ENCODE measurements around the gene AQP9.

DNA sequence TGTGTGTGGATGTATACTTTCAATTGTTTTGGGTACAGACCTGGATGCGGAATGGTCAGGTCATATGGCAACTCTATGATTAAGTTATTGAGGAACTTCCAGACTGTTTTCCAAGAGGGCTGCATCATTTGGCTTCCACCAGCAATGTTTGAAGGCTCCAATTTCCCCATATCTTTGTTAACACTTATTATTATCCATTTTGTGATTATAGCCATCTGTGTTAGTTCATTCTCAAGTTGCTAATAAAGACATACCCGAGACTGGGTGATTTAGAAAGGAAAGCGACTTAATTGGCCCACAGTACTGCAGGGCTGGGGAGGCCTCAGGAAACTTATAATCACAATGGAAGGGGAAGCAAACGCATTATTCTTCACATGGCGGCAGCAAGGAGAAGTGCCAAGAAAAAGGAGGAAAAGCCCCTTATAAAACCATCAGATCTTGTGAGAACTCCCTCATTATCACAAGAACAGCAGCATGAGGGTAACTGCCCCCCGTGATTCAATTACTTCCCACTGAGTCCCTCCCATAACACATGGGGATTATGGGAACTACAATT lies 41.6 kb upstream of the AQP9 start:
- TF ChIP-seq, protein P1, sequence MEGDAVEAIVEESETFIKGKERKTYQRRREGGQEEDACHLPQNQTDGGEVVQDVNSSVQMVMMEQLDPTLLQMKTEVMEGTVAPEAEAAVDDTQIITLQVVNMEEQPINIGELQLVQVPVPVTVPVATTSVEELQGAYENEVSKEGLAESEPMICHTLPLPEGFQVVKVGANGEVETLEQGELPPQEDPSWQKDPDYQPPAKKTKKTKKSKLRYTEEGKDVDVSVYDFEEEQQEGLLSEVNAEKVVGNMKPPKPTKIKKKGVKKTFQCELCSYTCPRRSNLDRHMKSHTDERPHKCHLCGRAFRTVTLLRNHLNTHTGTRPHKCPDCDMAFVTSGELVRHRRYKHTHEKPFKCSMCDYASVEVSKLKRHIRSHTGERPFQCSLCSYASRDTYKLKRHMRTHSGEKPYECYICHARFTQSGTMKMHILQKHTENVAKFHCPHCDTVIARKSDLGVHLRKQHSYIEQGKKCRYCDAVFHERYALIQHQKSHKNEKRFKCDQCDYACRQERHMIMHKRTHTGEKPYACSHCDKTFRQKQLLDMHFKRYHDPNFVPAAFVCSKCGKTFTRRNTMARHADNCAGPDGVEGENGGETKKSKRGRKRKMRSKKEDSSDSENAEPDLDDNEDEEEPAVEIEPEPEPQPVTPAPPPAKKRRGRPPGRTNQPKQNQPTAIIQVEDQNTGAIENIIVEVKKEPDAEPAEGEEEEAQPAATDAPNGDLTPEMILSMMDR (IDR thresholded peaks at IDR 0.05; ENCODE audit: insufficient read depth, low read depth, low read length), result no peak
- no peak for TF ChIP-seq EZH2 (IDR thresholded peaks at IDR 0.05; ENCODE audit: insufficient read depth, low read length)
